Measurements from ENCODE around the gene ARFGAP3.

DNA sequence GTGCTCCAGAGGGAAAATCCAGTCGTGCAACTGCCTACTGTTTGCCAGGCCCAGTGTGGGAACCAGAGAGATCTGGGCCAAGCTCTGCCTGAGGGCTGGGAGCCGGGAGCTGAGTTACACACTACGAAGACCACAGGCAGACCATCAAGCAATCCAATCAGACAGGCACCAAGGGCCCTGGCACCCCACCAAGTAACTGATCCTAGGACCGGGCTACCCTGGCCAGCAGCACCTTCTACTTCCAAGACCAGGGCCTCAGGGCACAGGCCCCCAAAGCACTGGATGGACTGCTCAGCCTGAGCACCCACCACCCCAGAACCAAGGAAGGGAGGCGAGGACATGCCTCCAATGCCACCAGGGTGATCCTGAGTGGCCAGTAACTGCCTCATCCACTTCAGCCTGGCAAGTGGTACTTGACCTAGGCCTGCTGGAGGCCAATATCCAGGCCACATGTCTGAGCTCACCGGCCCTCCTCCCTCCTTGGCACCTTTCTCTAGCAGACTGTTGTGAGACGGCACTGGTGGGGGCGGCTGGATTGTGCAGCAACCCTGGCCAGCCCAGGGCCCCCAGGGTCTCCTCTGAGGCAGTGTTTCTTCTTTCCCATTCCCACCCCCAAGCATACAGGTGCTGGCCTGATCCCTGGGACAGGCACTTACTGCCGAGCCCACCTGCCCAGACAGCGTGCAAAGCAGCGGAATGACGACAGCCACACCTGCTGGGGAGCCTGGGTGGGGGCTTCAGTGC lies 20.7 kb upstream of the ARFGAP3 start:
- TF ChIP-seq POLR2A (IDR thresholded peaks at IDR 0.05; ENCODE audit: low read length): no peak
- TF ChIP-seq, protein P1, sequence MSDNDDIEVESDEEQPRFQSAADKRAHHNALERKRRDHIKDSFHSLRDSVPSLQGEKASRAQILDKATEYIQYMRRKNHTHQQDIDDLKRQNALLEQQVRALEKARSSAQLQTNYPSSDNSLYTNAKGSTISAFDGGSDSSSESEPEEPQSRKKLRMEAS (IDR thresholded peaks at IDR 0.05): no peak
- TF ChIP-seq JUNB (IDR thresholded peaks at IDR 0.05): no peak
- TF ChIP-seq KDM1A (IDR thresholded peaks at IDR 0.05; ENCODE audit: low read depth): no peak
- TF ChIP-seq, protein P2, sequence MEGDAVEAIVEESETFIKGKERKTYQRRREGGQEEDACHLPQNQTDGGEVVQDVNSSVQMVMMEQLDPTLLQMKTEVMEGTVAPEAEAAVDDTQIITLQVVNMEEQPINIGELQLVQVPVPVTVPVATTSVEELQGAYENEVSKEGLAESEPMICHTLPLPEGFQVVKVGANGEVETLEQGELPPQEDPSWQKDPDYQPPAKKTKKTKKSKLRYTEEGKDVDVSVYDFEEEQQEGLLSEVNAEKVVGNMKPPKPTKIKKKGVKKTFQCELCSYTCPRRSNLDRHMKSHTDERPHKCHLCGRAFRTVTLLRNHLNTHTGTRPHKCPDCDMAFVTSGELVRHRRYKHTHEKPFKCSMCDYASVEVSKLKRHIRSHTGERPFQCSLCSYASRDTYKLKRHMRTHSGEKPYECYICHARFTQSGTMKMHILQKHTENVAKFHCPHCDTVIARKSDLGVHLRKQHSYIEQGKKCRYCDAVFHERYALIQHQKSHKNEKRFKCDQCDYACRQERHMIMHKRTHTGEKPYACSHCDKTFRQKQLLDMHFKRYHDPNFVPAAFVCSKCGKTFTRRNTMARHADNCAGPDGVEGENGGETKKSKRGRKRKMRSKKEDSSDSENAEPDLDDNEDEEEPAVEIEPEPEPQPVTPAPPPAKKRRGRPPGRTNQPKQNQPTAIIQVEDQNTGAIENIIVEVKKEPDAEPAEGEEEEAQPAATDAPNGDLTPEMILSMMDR (IDR thresholded peaks at IDR 0.05): no peak
- no peak for TF ChIP-seq SMC3 (IDR thresholded peaks at IDR 0.05)
- TF ChIP-seq POLR2AphosphoS2 (conservative IDR thresholded peaks at IDR 0.05; ENCODE audit: low read length): no peak
- TF ChIP-seq MAFK (IDR thresholded peaks at IDR 0.05; ENCODE audit: partially characterized antibody): no peak
